ENCODE measurements around the gene FN1. TPM values are rescaled to one million over a fixed set of nuclear protein-coding genes. Genes with fewer than 3 reads are reported as not detected.

The FN1 gene
- total and polyA plus RNA-seq, 12 donors = 44.6 to 322 (median 110) TPM

DNA sequence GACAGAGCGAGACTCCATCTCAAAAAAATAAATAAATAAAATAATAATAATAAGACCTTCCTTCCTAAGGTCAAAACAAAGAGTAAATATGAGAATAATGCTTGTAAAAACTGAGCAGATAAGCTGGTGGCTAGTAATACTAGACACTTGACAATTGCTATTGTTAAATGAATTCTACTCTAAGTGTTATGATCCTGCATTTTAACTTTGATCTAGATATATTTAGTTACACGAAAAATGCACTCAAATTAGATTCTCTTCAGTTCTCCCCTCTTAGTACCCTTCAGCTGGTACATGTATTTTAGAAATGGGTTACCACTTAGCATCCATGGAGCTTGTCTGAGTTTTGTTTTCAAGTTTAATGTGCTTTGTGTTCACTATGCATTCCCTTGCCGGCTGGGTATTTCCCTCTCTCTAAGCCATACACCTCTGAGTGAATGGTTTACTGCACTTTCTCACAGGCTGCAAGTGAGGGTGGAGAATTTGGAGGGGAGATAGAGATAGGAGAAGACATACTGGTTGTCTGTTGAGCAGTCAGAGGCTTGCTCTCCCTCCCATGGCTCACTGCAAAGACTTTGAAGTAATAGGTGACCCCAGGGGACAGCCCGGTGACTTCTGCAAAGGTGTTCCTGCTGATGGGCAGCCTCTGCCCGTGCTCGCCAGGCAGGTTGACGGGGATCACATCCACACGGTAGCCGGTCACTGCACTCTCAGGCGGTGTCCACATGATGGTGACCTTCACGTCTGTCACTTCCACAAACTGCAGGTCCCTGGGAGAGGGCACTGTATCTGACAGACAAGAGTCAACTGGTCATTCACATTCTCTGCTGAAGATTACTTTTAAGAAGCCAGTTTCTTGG, 29.9 kb downstream of the FN1 start:
- 81 to 88% (median 86%) methylated on average over 4 to 11 of the region's 11 CpGs for WGBS, 4 donors
- Histone ChIP-seq H3K27me3 (no peaks in the 10 kb centered on the region), H3K4me3 (no peak overlapping the region), H3K27ac (no peak overlapping the region), H3K36me3 (replicated peaks in 1 of 2) (peaks cover 0 to 6% of the 10 kb centered on the region in 2 donors), H3K9me3 (replicated peaks in 1 of 3) (no peaks in the 10 kb centered on the region), H3K4me1 (replicated peaks in 1 of 2) (no peaks in the 10 kb centered on the region)
- DNase-seq = no peak
- intact Hi-C loops (cut with DNase I) = no loop called here
- TF ChIP-seq POLR2A (IDR thresholded peaks at IDR 0.05) = no peak
- TF ChIP-seq, protein P1, sequence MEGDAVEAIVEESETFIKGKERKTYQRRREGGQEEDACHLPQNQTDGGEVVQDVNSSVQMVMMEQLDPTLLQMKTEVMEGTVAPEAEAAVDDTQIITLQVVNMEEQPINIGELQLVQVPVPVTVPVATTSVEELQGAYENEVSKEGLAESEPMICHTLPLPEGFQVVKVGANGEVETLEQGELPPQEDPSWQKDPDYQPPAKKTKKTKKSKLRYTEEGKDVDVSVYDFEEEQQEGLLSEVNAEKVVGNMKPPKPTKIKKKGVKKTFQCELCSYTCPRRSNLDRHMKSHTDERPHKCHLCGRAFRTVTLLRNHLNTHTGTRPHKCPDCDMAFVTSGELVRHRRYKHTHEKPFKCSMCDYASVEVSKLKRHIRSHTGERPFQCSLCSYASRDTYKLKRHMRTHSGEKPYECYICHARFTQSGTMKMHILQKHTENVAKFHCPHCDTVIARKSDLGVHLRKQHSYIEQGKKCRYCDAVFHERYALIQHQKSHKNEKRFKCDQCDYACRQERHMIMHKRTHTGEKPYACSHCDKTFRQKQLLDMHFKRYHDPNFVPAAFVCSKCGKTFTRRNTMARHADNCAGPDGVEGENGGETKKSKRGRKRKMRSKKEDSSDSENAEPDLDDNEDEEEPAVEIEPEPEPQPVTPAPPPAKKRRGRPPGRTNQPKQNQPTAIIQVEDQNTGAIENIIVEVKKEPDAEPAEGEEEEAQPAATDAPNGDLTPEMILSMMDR (IDR thresholded peaks at IDR 0.05) = no peak

DNA sequence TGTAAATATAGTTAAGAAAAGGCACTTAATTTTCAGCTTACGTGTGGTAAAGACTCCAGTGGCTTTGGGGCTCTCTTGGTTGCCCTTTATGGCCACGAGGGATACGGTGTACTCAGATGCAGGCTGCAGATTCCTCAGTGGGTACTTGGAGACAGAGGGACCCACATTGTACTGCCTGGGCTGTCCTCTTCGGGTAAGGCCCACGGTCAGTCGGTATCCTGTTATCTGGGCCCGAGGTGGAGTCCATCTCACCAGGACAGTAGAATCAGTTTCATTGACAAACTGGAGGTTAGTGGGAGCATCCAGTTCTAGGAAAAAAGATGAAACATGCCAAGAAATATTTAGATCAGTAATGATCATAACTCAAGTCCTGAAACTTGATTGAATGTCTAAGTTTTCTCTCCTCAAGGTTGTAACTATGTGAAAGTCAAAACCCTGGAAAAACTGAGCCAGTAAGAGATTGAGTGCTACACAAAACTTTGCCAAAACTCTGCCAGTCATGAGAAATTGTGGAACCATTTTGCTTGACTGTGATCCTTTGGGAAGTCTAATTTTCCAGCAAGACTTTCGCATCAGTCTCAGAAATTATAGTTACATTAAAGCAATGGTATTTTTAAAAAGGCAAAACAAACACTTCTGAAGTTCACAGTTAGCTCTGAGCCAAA, 31.4 kb downstream of the FN1 start:
- Histone ChIP-seq H3K27ac (no peak overlapping the region), H3K9me3 (replicated peaks in 1 of 3) (no peaks in the 10 kb centered on the region), H3K27me3 (no peaks in the 10 kb centered on the region), H3K4me3 (no peak overlapping the region), H3K4me1 (replicated peaks in 1 of 2) (no peaks in the 10 kb centered on the region), H3K36me3 (replicated peaks in 1 of 2) (peaks cover 0 to 6% of the 10 kb centered on the region in 2 donors)
- WGBS, 4 donors = 84 to 95% (median 91%) methylated on average over 8 of the region's 8 CpGs
- TF ChIP-seq POLR2A (IDR thresholded peaks at IDR 0.05) = no peak
- TF ChIP-seq, protein P1 (IDR thresholded peaks at IDR 0.05) = no peak
- intact Hi-C loops (cut with DNase I) = no loop called here
- DNase-seq = no peak

DNA sequence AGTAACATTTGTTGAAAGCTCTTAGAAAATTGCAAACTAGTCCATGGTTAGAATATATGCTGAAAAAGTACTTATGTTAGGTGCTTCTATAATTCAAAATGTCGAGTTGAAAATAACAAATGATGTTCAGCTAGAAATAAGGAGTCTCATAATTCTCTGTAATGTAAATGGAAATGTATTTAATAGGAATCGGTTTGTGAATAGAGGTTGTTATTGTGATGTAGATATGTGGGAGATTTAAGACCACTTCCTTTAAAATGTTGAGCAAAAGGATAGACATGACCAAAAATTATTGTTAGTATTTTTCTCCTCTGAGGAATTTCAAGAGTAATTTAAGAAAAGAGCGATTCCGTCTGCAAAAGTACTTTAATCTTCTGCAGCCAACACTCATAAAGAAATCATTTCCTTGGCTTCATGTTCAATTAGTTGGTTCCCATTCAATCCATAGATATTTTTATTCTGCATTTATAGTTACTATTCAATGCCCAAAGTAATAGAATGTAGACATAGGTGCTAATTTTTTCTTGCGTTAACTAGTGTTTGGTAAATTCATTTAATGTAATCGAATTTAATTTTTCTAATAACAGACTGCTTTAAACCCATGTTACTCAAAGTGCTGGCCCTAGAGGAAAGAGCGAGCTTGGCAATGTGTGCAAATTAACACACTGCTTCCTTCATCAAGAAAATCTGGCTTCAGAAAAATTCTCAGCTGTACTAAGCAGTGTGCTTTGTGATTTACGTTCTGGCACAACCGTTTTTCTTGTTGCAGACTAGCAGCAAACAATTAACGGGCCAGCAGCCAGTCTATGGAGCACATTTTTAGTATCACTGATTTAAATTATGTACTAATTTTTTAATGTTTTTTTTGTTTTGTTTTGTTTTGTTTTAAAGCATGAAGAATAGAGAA, 32.2 kb downstream of the FN1 start:
- no peaks in the 10 kb centered on the region for H3K27me3 ChIP-seq
- H3K4me1 ChIP-seq (replicated peaks in 1 of 2) = no peaks in the 10 kb centered on the region
- intact Hi-C loops (cut with DNase I) = no loop called here
- no peak overlapping the region for H3K27ac ChIP-seq
- TF ChIP-seq POLR2A (IDR thresholded peaks at IDR 0.05) = no peak
- TF ChIP-seq, protein P1 (IDR thresholded peaks at IDR 0.05) = no peak
- no peak for DNase-seq
- no peaks in the 10 kb centered on the region for H3K9me3 ChIP-seq (replicated peaks in 1 of 3)
- 74 to 83% (median 80%) methylated on average over 10 of the region's 10 CpGs for WGBS, 4 donors
- H3K36me3 ChIP-seq (replicated peaks in 1 of 2) = peaks cover 0 to 6% of the 10 kb centered on the region in 2 donors
- H3K4me3 ChIP-seq = no peak overlapping the region
